Thymus (tissue), 11 donors: Measurements from ENCODE around the gene CDH7. TPM values are rescaled to one million over a fixed set of nuclear protein-coding genes. Genes with fewer than 3 reads are reported as not detected.

Experiments used
- DNase-seq, 9 donors: peaks; one replicate each; pipeline ENCODE4 v3.0.0-alpha.2; 2013; ENCODE audit warnings: low spot score in 9 of 9, low read depth in 6 of 9, missing footprints in 1 of 9
- H3K27ac ChIP-seq, 2 donors: one replicate each; pipeline ENCODE4 v1.5.1; 2013; ENCODE audit warnings: control low read depth in 1 of 2, low read depth in 1 of 2, low read length in 1 of 2, mild to moderate bottlenecking in 1 of 2, moderate library complexity in 1 of 2
- H3K27me3 ChIP-seq, 2 donors: one replicate each; pipeline ENCODE4 v1.5.1; 2013; ENCODE audit warnings: low read length in 1 of 2; ENCODE audit not compliant: control insufficient read depth in 2 of 2, insufficient read depth in 1 of 2
- H3K36me3 ChIP-seq, 2 donors: one replicate each; pipeline ENCODE4 v1.5.1; 2013; ENCODE audit warnings: low read length in 1 of 2, mild to moderate bottlenecking in 1 of 2, moderate library complexity in 1 of 2; ENCODE audit not compliant: control insufficient read depth in 2 of 2, insufficient read depth in 2 of 2
- H3K4me1 ChIP-seq, 2 donors: one replicate each; pipeline ENCODE4 v1.5.1; 2013; ENCODE audit warnings: low read length in 2 of 2; ENCODE audit not compliant: control insufficient read depth in 2 of 2, insufficient read depth in 2 of 2
- H3K4me3 ChIP-seq, 2 donors: one replicate each; pipeline ENCODE4 v1.5.1; 2013; ENCODE audit warnings: low read length in 2 of 2, control low read depth in 1 of 2, mild to moderate bottlenecking in 1 of 2
- H3K9me3 ChIP-seq, 2 donors: one replicate each; pipeline ENCODE4 v1.5.1; 2013; ENCODE audit warnings: low read length in 1 of 2, mild to moderate bottlenecking in 1 of 2; ENCODE audit not compliant: control insufficient read depth in 2 of 2, insufficient read depth in 1 of 2
- WGBS: extraction: QIAGEN DNeasy Blood & Tissue Kit; methylation state at CpG from one replicate; pipeline ENCODE4 v1.1.7; 2013; 5-methylcytosine and 5-hydroxymethylcytosine counted together
- polyA plus RNA-seq: library from polyadenylated mRNA; stranded (reverse); fragments of 200-250 nt; gene quantifications from one replicate; pipeline ENCODE4 v1.2.3, GENCODE V29; 2013
- total RNA-seq: library from RNA; stranded (reverse); fragments of 120-200 nt; gene quantifications from one replicate; pipeline ENCODE4 v1.2.4, GENCODE V29; 2013
- donor health status: healthy.

The CDH7 gene
- total and polyA plus RNA-seq, 2 donors: 1.2 to 2.5 TPM

DNA sequence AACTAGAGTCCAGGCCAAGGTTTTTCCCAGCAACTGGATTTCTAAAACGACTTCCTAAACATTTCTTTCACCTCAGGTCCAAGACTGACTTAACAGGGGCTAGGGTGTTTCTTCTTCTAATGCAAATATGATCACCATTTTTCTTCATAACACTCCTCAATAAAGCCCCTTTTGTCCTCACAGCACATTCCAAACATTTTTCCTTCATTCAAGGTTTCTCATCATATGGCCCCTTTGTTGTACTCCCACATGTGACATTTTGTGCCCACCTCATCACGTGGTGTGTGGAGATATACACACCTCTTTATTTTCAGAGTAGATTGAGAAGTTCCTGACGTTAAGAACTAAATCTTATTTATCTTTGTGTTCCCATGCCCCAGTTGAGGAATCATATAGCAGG is 3.9 kb upstream of the CDH7 start:
- Histone ChIP-seq H3K27ac (no peak overlapping the region), H3K4me3 (no peak overlapping the region), H3K36me3 (no peaks in the 10 kb centered on the region), H3K4me1 (no peaks in the 10 kb centered on the region), H3K27me3 (peaks cover 16 to 25% of the 10 kb centered on the region in 2 donors), H3K9me3 (no peaks in the 10 kb centered on the region)
- 84% methylated on average over 3 of the region's 3 CpGs for WGBS
- DNase-seq: no peak

DNA sequence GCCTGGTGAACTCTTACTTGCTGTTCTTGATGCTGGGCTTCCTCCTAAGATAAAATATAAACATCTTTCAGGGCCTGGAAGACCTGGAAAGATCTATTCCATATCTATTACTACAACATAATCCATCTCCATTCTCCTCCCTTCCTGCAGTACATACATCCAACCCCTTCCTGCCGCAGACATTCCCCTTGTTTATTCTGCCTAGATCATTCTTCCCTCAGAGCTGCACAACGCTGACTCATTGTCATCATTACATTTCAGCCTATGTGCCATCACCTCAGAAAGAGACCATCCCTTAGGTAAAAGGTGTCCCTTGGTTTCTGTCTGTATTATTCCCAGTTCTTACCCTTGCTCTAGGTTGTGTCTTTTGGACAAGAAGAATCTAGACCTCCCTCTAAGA is 2.5 kb upstream of the CDH7 start:
- Histone ChIP-seq H3K27ac (no peak overlapping the region), H3K27me3 (peaks cover 16 to 25% of the 10 kb centered on the region in 2 donors), H3K4me3 (no peak overlapping the region), H3K4me1 (no peaks in the 10 kb centered on the region), H3K9me3 (no peaks in the 10 kb centered on the region), H3K36me3 (no peaks in the 10 kb centered on the region)
- no peak for DNase-seq
- WGBS: 92% methylated on average over 2 of the region's 2 CpGs

DNA sequence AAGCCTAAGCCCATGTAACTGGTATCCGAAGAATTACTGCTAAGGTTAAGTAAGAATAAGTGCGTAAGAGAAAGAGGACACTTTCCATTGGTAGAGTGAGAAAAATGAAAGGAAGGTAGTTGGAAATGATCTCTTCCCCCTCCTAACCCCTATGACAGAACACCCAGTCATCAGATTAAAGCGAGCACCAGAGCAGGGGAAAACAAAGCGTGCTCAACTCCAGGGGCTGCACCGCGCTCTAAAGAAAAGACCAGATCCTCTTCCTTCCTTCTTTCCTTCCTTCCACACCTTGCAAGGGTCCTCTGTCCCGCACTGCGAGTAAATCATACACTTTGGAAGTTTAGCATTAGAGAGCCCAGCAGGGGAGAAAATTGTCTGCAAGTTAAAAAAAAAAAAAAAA is 971 bp upstream of the CDH7 start:
- Histone ChIP-seq H3K27ac (peak overlapping the region in 1 of 2 donors; percentile 5), H3K9me3 (no peaks in the 10 kb centered on the region), H3K27me3 (peaks cover 16 to 25% of the 10 kb centered on the region in 2 donors), H3K36me3 (no peaks in the 10 kb centered on the region), H3K4me1 (no peaks in the 10 kb centered on the region), H3K4me3 (peak overlapping the region; percentile 13 to 23)
- 21% methylated on average over 8 of the region's 8 CpGs for WGBS
- DNase-seq: no peak

DNA sequence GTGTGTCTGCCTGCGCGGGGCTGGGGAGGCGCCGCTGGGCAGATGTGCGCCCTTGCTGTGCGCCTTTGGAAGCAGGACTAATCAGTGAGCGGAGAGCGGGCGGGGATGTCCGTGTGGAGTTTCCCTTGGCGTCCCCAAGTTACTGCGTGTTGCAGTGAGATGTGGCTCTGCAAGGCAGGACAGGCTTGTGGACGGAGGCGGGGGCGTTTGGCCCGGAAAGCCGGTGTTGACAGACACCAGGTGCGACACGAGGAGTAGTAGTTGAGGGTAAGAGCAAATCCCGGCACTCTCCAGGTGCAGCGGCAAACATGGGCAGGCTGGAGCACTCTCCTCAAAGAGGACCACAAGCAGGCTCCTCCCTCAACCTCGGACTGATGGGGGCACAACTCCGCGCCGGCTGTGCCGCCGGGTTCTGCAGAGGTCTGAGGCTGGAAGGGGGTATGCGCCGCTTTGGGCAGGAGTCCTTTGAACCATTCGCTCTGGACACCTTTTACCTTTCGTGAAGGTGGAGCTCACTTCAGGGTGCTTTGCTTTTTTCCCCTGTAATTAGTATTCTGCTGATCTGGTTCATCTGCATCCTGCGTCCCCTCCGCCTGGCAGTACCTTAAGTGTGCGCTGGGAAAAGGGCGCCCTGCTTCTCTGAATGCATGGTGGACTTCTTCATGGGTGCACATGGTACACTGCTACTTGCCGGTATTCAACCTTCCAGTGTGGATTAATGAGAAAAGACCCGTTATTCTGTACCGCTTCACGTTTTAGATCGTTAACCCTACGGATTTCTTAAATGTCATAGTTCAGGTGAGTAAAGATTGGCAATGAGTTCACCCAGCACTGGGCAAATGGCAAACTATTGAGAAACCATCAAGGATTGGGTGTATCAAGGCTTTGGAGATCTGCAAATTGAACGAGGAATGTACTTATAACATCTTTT is 608 bp downstream of the CDH7 start:
- Histone ChIP-seq H3K36me3 (no peaks in the 10 kb centered on the region), H3K27me3 (peaks cover 16 to 25% of the 10 kb centered on the region in 2 donors), H3K9me3 (no peaks in the 10 kb centered on the region), H3K4me1 (no peaks in the 10 kb centered on the region), H3K4me3 (peak overlapping the region; percentile 22 to 23), H3K27ac (peak overlapping the region in 1 of 2 donors; percentile 15)
- peak in 1 of 9 donors; percentile 16 for DNase-seq
- 12% methylated on average over 42 of the region's 42 CpGs for WGBS

DNA sequence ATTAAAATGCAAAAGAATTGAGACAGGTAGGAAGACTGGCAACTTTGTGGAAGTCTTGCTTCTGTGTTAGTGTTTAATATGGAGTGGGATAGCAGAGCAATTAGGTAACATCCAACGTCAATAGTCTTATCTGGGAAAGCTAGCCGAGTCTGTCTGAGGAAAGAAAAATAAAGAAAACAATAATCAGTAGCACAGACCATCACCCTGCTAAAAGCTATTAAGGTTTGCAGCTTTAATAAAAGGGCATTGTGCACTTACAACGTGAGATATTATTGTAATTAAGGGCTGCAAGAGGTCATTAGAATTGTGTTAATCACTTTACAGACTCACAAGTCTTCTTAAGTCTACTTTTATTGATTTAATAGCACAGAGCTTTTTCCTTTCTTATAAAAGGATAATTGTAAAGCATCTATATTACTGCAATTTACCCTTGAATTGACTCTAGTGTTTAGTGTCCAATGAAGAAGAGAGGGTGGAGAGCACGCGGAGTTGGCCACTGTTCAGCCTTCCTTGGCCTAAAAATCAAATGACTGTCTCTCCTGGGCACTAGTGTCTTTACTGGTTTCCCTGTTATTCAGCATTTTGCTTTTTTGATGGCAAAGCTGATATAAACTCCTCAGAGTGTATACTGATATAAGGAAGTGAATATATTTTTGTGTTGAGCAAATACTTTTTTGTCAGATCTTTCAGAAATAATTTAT is 2.0 kb downstream of the CDH7 start:
- WGBS: 89% methylated on average over 5 of the region's 5 CpGs
- Histone ChIP-seq H3K4me3 (no peak overlapping the region), H3K36me3 (no peaks in the 10 kb centered on the region), H3K27me3 (peaks cover 16 to 25% of the 10 kb centered on the region in 2 donors), H3K9me3 (no peaks in the 10 kb centered on the region), H3K4me1 (no peaks in the 10 kb centered on the region), H3K27ac (no peak overlapping the region)
- DNase-seq: no peak

DNA sequence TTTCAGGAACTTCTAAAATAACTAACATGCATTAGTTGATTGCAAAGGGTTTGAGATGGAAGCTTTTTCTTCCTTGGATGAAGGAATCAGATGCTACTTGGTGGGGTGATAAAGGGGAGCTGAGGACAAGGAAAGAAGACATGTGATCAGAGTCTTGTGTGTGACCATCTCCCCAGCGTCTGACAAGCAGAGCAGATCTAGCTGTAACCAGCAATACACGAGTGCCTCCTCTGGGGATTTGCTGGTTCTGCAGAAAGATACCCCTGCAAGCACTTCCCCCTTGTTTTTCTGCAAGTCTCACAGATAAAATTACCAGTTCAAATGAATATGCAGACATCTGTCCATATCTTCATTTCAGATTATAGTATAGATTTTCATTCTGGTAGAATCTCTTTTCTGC is 2.7 kb downstream of the CDH7 start:
- WGBS: 0% methylated on average over 2 of the region's 2 CpGs
- no peak overlapping the region for H3K4me3 ChIP-seq
- no peaks in the 10 kb centered on the region for H3K4me1 ChIP-seq
- peaks cover 16 to 25% of the 10 kb centered on the region in 2 donors for H3K27me3 ChIP-seq
- peak in 1 of 9 donors; percentile 31 for DNase-seq
- H3K36me3 ChIP-seq: no peaks in the 10 kb centered on the region
- no peak overlapping the region for H3K27ac ChIP-seq
- H3K9me3 ChIP-seq: no peaks in the 10 kb centered on the region

DNA sequence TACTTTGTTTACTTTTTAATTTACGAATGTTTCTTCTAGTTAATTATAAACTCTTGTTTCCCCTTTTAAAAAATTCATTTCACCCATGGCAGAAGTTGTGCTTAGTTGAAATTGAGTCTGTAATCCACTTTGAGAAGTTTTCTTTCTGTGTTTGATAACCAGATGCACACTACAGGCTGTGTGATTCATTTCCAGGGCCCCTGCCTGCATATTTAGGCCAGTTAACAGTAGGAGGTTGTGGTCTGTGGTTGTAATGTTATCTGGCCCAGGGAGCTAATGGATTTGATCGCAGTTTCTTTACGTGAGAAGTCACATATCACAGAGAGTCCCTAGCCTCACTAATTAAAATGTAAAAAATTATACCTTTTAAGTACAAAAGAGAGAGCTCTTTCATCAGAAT is 3.3 kb downstream of the CDH7 start:
- H3K27ac ChIP-seq: no peak overlapping the region
- H3K4me3 ChIP-seq: no peak overlapping the region
- H3K4me1 ChIP-seq: no peaks in the 10 kb centered on the region
- H3K36me3 ChIP-seq: no peaks in the 10 kb centered on the region
- DNase-seq: no peak
- WGBS: 39% methylated on average over 3 of the region's 3 CpGs
- peaks cover 16 to 25% of the 10 kb centered on the region in 2 donors for H3K27me3 ChIP-seq
- no peaks in the 10 kb centered on the region for H3K9me3 ChIP-seq

DNA sequence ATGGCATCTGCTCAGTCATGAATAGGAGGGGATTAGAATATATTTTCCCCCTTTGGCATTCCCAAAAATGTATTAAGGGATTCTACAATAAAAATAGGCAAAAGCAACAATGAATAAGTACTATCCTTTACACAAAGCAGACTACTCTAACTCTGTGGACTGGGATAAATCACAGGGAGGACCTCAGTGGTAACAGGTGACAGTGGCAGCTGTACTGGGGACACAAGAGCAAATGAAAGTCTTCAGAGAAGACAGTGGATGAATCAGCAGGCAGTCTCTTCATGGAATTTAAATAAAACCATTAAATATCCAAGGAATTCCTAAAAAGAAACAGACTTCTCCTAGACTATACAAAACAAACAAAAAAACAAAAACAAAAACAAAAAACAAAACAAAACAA is 4.8 kb downstream of the CDH7 start:
- Histone ChIP-seq H3K9me3 (no peaks in the 10 kb centered on the region), H3K36me3 (no peaks in the 10 kb centered on the region), H3K27ac (no peak overlapping the region), H3K4me3 (no peak overlapping the region), H3K4me1 (no peaks in the 10 kb centered on the region), H3K27me3 (peaks cover 9 to 12% of the 10 kb centered on the region in 2 donors)
- DNase-seq: no peak

DNA sequence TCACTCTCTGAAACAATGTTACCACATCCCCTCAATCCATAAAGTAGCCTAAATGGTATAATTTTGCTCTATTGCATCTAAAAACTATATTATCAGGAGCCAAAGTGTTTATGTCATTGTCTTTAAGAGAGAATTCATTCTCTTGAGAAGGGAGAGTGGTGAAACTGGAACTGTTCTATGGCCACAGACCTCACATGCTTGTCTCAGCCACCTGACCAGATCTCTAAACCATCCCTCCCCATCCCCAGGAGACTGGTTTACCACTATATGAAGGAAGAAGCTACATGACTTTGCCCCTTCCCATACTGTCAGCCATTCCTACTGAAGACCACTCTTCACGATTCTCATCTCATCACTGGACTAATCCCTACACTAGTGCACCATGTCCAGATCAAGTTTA is 9.6 kb downstream of the CDH7 start:
- Histone ChIP-seq H3K9me3 (no peaks in the 10 kb centered on the region), H3K4me1 (no peaks in the 10 kb centered on the region), H3K36me3 (no peaks in the 10 kb centered on the region), H3K27ac (no peak overlapping the region), H3K4me3 (no peak overlapping the region), H3K27me3 (no peaks in the 10 kb centered on the region)
- no peak for DNase-seq
- WGBS: 96% methylated on average over 1 of the region's 1 CpG
